Tibial nerve (tissue), 4 donors: Measurements from ENCODE around the gene FAM124A. TPM values are rescaled to one million over a fixed set of nuclear protein-coding genes. Genes with fewer than 3 reads are reported as not detected.
"Not testable (repeated sequence)": the region's sequence is repeated elsewhere in the genome, so short reads cannot be mapped to it uniquely, and the experiment has no call there.

Source experiments
- DNase-seq, 2 donors: peaks; one replicate each; pipeline ENCODE4 v3.0.0-alpha.2; 2019; ENCODE audit warnings: low spot score in 2 of 2
- H3K27ac ChIP-seq, 4 donors: fragments of 200-600 bp; sonication (generic) in 3 of 4; one replicate each; pipeline ENCODE4 v1.5.1; 2017 to 2019; ENCODE audit warnings: mild to moderate bottlenecking in 1 of 4
- H3K27me3 ChIP-seq, 2 donors: fragments of 200-600 bp; sonication (generic) in 1 of 2; one replicate each; pipeline versions ENCODE4 v1.5.1 to v1.6.0; 2017 to 2019
- H3K36me3 ChIP-seq, 3 donors: fragments of 200-600 bp; sonication (generic); one replicate each; pipeline ENCODE4 v1.5.1; 2018 to 2019
- H3K4me1 ChIP-seq, 4 donors: fragments of 200-600 bp; sonication (generic) in 3 of 4; one replicate each; pipeline ENCODE4 v1.5.1; 2017 to 2019
- H3K4me3 ChIP-seq, 4 donors: fragments of 200-600 bp; sonication (generic) in 3 of 4; one replicate each; pipeline ENCODE4 v1.5.1; 2017 to 2019; ENCODE audit warnings: mild to moderate bottlenecking in 1 of 4, moderate library complexity in 1 of 4
- H3K9me3 ChIP-seq, 4 donors: fragments of 200-600 bp; sonication (generic) in 3 of 4; one replicate each; pipeline ENCODE4 v1.5.1; 2017 to 2019
- CTCF ChIP-seq, 5 experiments: fragments of 200-600 bp in 3 of 5; fragments of 450-650 bp in 2 of 5; sonication (generic) in 3 of 5; IDR thresholded peaks; one replicate each; pipeline ENCODE4 v1.5.1; 2016 to 2019; ENCODE audit warnings: antibody characterized with exemption in 5 of 5, mild to moderate bottlenecking in 3 of 5, moderate library complexity in 2 of 5
- EP300 ChIP-seq, 2 donors: sonication (generic); formaldehyde crosslinking; IDR thresholded peaks; one replicate each; pipeline ENCODE4 v1.6.1; 2017; ENCODE audit warnings: antibody characterized with exemption in 2 of 2, mild to moderate bottlenecking in 1 of 2
- POLR2A ChIP-seq, 2 donors: fragments of 450-650 bp; IDR thresholded peaks; one replicate each; pipeline ENCODE4 v1.6.1; 2017; ENCODE audit warnings: antibody characterized with exemption in 2 of 2, mild to moderate bottlenecking in 2 of 2, moderate library complexity in 2 of 2
- WGBS, 2 donors: methylation state at CpG; one replicate each; pipeline ENCODE4 v1.1.5; 2018; 5-methylcytosine and 5-hydroxymethylcytosine counted together
- total RNA-seq, 4 donors: library from RNA; depleted of rRNA; stranded (reverse); fragments of >200 nt; gene quantifications; one replicate each; pipeline ENCODE4 v1.1.0, GENCODE V29; 2016

Gene FAM124A
- total RNA-seq, 4 donors from 2014 or later = 12.8 to 30.9 (median 21.8) TPM

- Histone ChIP-seq H3K9me3 (no peaks in the 10 kb centered on the region), H3K4me3 (no peak overlapping the region), H3K36me3 (peaks cover 0 to 21% (median 0%) of the 10 kb centered on the region in 3 donors), H3K4me1 (peaks cover 0 to 23% (median 0%) of the 10 kb centered on the region in 4 donors), H3K27me3 (no peaks in the 10 kb centered on the region), H3K27ac (no peak overlapping the region)
- TF ChIP-seq CTCF (IDR thresholded peaks at IDR 0.05) = no peak
- TF ChIP-seq EP300 (IDR thresholded peaks at IDR 0.05) = no peak
- TF ChIP-seq POLR2A (IDR thresholded peaks at IDR 0.05) = no peak
- DNase-seq = no peak
- 85 to 93% methylated on average over 6 of the region's 6 CpGs for WGBS, 2 donors
Measured at GRCh38 chr13:51282322-51282721, 60.1 kb downstream of the FAM124A start.

DNA sequence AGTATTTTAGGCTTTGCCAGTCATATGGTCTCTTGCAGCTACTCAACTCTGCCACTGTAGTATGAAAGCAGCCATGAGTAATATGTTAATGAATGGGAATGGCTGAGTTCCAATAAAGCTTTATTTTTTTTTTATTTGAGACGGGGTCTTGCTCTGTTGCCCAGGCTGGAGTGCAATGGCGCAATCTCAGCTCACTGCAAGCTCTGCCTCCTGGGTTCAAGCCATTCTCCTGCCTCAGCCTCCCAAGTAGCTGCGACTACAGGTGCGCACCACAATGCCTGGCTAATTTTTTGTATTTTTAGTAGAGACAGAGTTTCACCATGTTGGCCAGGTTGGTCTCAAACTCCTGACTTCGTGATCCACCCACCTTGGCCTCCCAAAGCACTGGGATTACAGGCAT is 60.7 kb downstream of the FAM124A start:
- not testable (repeated sequence) for H3K9me3 ChIP-seq, H3K27ac ChIP-seq, DNase-seq, H3K4me3 ChIP-seq, H3K27me3 ChIP-seq
- H3K4me1 ChIP-seq = peaks cover 0 to 20% (median 0%) of the 10 kb centered on the region in 4 donors
- WGBS, 2 donors = 92 to 94% methylated on average over 5 of the region's 5 CpGs
- H3K36me3 ChIP-seq = peaks cover 0 to 21% (median 0%) of the 10 kb centered on the region in 3 donors

DNA sequence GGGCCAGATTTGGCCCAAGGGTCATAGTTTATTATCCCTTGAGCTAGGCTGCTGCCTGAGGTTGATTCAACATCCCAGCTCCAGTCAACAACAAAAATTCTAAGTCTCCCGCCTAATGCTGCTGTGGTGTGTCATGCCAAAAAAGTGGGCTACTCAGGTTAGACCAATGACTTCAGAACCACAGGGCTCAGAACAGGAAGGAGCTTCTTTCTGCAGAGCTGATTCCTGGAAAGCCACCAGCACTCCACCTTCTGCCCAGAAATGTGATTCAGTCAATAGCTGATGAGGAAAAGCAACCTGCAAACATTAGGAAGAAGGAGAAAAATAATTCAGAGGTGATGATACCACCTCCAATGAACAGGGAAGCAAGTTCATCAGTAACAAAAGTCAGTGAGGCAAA is 61.2 kb downstream of the FAM124A start:
- TF ChIP-seq POLR2A (IDR thresholded peaks at IDR 0.05) = no peak
- no peak for TF ChIP-seq EP300 (IDR thresholded peaks at IDR 0.05)
- no peak for TF ChIP-seq CTCF (IDR thresholded peaks at IDR 0.05)
- 82 to 100% methylated on average over 1 of the region's 1 CpG for WGBS, 2 donors
- no peak for DNase-seq
- Histone ChIP-seq H3K36me3 (peaks cover 0 to 21% (median 0%) of the 10 kb centered on the region in 3 donors), H3K27ac (no peak overlapping the region), H3K9me3 (no peaks in the 10 kb centered on the region), H3K4me1 (peaks cover 0 to 15% (median 0%) of the 10 kb centered on the region in 4 donors), H3K4me3 (no peak overlapping the region), H3K27me3 (no peaks in the 10 kb centered on the region)

DNA sequence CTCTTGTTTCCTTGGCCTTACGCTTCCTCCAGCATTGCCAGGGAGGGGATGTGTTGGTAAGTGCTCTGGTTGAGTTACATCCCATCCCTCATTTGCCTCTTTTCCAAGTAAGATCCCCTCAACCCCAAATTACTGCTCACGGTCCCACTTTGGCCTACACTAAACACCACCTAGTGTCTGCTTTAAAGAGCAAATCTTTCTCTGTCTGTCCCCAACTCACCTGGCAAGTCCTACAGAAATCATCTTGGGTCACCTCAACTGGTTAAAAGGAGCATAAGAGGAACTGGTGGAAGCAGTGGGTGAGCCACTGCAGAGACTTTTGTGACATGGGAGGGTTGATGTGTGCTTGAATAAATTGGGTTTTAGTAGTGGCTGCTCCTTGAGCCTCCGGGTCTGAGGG is 62.1 kb downstream of the FAM124A start:
- DNase-seq = no peak
- 93 to 96% methylated on average over 3 of the region's 3 CpGs for WGBS, 2 donors
- Histone ChIP-seq H3K27me3 (no peaks in the 10 kb centered on the region), H3K9me3 (no peaks in the 10 kb centered on the region), H3K4me1 (peaks cover 0 to 6% (median 0%) of the 10 kb centered on the region in 4 donors), H3K36me3 (peaks cover 0 to 21% (median 0%) of the 10 kb centered on the region in 3 donors), H3K4me3 (no peak overlapping the region), H3K27ac (no peak overlapping the region)
- TF ChIP-seq EP300 (IDR thresholded peaks at IDR 0.05) (no peak), POLR2A (IDR thresholded peaks at IDR 0.05) (no peak), CTCF (IDR thresholded peaks at IDR 0.05) (no peak)

DNA sequence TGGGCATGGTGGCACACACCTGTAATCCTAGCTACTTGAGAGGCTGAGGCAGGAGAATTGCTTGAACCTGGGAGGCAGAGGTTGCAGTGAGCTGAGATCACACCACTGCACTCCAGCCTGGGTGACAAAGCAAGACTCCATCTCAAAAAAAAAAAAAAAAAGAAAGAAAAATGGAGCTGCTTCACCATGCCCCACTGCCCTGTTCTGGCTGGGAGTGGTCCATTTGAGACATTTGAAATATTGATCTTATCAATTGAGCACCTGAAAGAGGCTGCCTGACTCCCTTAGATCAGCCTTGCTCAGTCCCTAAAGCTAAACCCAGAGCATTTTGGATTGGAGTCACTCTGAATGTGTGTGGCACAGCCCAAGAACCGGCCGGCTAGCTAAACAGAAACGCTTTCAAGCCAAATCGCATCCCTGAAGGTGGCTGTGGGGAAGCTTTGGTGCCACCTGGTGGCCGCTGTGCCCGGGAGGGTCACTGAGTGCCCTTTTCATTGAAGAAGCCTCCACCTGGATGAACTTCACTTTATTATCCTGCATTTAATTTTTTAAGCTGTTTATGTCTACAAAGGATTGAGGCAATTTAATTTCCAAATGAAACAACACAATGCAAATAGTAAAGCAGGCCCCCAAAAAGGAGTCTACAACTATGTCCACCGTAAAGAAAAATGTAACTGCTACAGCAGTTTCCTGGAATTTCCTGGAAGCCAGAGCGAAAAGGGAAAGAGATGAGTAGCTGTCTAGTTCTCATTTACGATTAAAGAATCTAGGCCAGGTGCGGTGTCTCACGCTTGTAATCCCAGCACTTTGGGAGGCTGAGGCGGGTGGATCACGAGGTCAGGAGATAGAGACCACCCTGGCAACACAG is 64.2 kb downstream of the FAM124A start:
- Histone ChIP-seq H3K27me3 (no peaks in the 10 kb centered on the region), H3K4me1 (peaks cover 0 to 5% (median 0%) of the 10 kb centered on the region in 4 donors), H3K9me3 (no peaks in the 10 kb centered on the region), H3K27ac (no peak overlapping the region), H3K4me3 (no peak overlapping the region), H3K36me3 (peaks cover 0 to 11% (median 0%) of the 10 kb centered on the region in 3 donors)
- TF ChIP-seq POLR2A (IDR thresholded peaks at IDR 0.05) (no peak), EP300 (IDR thresholded peaks at IDR 0.05) (peak in 1 of 2 donors; percentile 31), CTCF (IDR thresholded peaks at IDR 0.05) (peak; percentile 85 to 91 (median 87))
- DNase-seq = peak; percentile 74 to 84
- WGBS, 2 donors = 45 to 46% methylated on average over 13 of the region's 13 CpGs
